GM23338 (cell line): Measurements from ENCODE around the gene PTGDS. TPM values are rescaled to one million over a fixed set of nuclear protein-coding genes. Genes with fewer than 3 reads are reported as not detected.

Experiments
- ATAC-seq: fragments of 200-7000 bp; cut with Tn5 transposase; 3 replicates; pipeline ENCODE4 v1.9.1; 2020
- DNase-seq: peaks from one replicate; pipeline ENCODE4 v3.0.0-alpha.2; 2015; ENCODE audit warnings: low spot score
- H2AFZ ChIP-seq: fragments of 200-600 bp; sonication (generic); 2 replicates; pipeline ENCODE4 v1.8.0; 2016; ENCODE audit warnings: antibody characterized with exemption, mild to moderate bottlenecking, moderate library complexity
- H3F3A ChIP-seq: fragments of 200-600 bp; sonication (generic); replicated peaks from 2 replicates; pipeline ENCODE4 v1.8.0; 2017; ENCODE audit warnings: antibody characterized with exemption, mixed run types, low read depth
- H3K27ac ChIP-seq: fragments of 200-600 bp; sonication (generic); 2 replicates; pipeline ENCODE4 v1.6.1; 2016; ENCODE audit warnings: low read depth
- H3K27me3 ChIP-seq: fragments of 200-600 bp; sonication (generic); 2 replicates; pipeline ENCODE4 v1.8.0; 2016; ENCODE audit warnings: mild to moderate bottlenecking, mixed run types, moderate library complexity; ENCODE audit not compliant: insufficient read depth
- H3K36me3 ChIP-seq: fragments of 200-600 bp; sonication (generic); 2 replicates; pipeline ENCODE4 v1.8.0; 2016; ENCODE audit warnings: mild to moderate bottlenecking; ENCODE audit not compliant: insufficient read depth
- H3K4me1 ChIP-seq: fragments of 200-600 bp; sonication (generic); 2 replicates; pipeline ENCODE4 v1.8.0; 2016; ENCODE audit warnings: mild to moderate bottlenecking, moderate library complexity; ENCODE audit not compliant: insufficient read depth
- H3K4me2 ChIP-seq: fragments of 200-600 bp; sonication (generic); 2 replicates; pipeline ENCODE4 v1.7.1; 2017; ENCODE audit warnings: mixed run types
- H3K4me3 ChIP-seq: fragments of 200-600 bp; sonication (generic); 2 replicates; pipeline ENCODE4 v1.6.1; 2016; ENCODE audit warnings: mixed run types
- H3K79me2 ChIP-seq: fragments of 200-600 bp; sonication (generic); replicated peaks from 2 replicates; pipeline ENCODE4 v1.8.0; 2017; ENCODE audit warnings: mild to moderate bottlenecking; ENCODE audit not compliant: insufficient read depth
- H3K9me2 ChIP-seq: fragments of 200-600 bp; sonication (generic); 2 replicates; pipeline ENCODE4 v1.8.0; 2017; ENCODE audit not compliant: insufficient read depth
- H4K20me1 ChIP-seq: fragments of 200-600 bp; sonication (generic); replicated peaks from 2 replicates; pipeline ENCODE4 v1.8.0; 2017; ENCODE audit warnings: mild to moderate bottlenecking; ENCODE audit not compliant: insufficient read depth
- H3K27ac Mint-ChIP-seq: 2 replicates; pipeline ENCODE4 v1.8.0; 2020; ENCODE audit warnings: inconsistent platforms, mild to moderate bottlenecking, moderate library complexity, mixed read lengths
- H3K27me3 Mint-ChIP-seq: 3 replicates; pipeline ENCODE4 v1.8.0; 2022; ENCODE audit warnings: low read depth, mild to moderate bottlenecking, moderate library complexity, mixed read lengths, inconsistent platforms; ENCODE audit not compliant: insufficient read depth, poor library complexity
- H3K36me3 Mint-ChIP-seq: 3 replicates; pipeline ENCODE4 v1.8.0; 2021; ENCODE audit warnings: low read depth, mild to moderate bottlenecking, inconsistent platforms, moderate library complexity, mixed read lengths
- H3K4me1 Mint-ChIP-seq: 3 replicates; pipeline ENCODE4 v1.8.0; 2020; ENCODE audit warnings: mild to moderate bottlenecking, inconsistent platforms, mixed read lengths
- H3K4me3 Mint-ChIP-seq: 3 replicates; pipeline ENCODE4 v1.8.0; 2021; ENCODE audit warnings: moderate library complexity, mild to moderate bottlenecking, inconsistent platforms, mixed read lengths
- H3K9me3 Mint-ChIP-seq: 3 replicates; pipeline ENCODE4 v1.8.0; 2020; ENCODE audit warnings: moderate library complexity, mild to moderate bottlenecking, inconsistent platforms, mixed read lengths
- NANOG ChIP-seq: IDR thresholded peaks from 2 replicates; pipeline ENCODE4 v1.6.1; 2016; ENCODE audit warnings: antibody characterized with exemption, borderline replicate concordance
- ZNF331 ChIP-seq: fragments of 250-450 bp; sonication (Bioruptor Pico); IDR thresholded peaks from 2 replicates; pipeline ENCODE4 v1.5.0; 2020; ENCODE audit warnings: low read depth, mild to moderate bottlenecking, moderate library complexity
- polyA plus RNA-seq: library from polyadenylated mRNA; unstranded; fragments of >200 nt; fragmentation: Nextera tagmentation; extraction: Ambion mirVana; gene quantifications from 2 replicates; pipeline ENCODE4 v1.2.1, GENCODE V29; 2016
- total RNA-seq: library from RNA; depleted of rRNA; stranded (reverse); fragments of >200 nt; shearing (Covaris generic); gene quantifications from 2 replicates; pipeline ENCODE4 v1.2.3, GENCODE V29; 2014
- TF ChIP-seq, protein P1 (sequence below), 2 experiments: fragments of 200-600 bp in 1 of 2; sonication (generic) in 1 of 2; conservative IDR thresholded peaks; 2 replicates each; pipeline versions ENCODE4 v1.5.1 to v1.6.1; 2016 to 2017; ENCODE audit warnings: antibody characterized with exemption in 2 of 2, low read depth in 2 of 2, mild to moderate bottlenecking in 2 of 2, moderate library complexity in 1 of 2
- TF ChIP-seq, protein P2 (sequence below): IDR thresholded peaks from one replicate; pipeline ENCODE4 v1.6.1; 2018; ENCODE audit warnings: antibody characterized with exemption; ENCODE audit not compliant: unreplicated experiment
- TF ChIP-seq, protein P3 (sequence below): IDR thresholded peaks from 2 replicates; pipeline ENCODE4 v1.6.1; 2016; ENCODE audit warnings: antibody characterized with exemption

PTGDS gene
- total and polyA plus RNA-seq, 2 experiments from 2014 or later: 1.9 to 3.1 TPM

DNA sequence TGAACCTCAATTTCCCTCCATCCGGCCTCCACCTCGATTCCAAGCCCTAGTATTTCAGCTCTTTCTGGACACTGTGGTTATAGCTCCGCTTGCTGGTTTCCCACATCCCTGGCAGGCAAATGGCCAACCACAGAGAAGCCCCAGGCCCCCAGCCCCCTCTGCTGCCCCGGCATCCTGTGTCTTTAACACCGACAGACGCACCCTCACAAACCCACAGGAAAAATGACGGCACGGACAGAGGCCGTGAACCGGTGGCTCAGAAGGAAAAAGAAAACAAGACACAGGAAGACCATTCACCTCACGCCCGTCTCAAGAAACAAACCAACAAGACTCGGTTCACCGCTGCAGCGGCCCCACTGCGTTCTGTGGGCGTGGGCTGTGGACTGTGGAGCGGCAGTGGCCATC, 20.5 kb downstream of the PTGDS start:
- H3K9me2 ChIP-seq: no peaks in the 10 kb centered on the region
- no peaks in the 10 kb centered on the region for H3K36me3 ChIP-seq
- H3K4me3 ChIP-seq: no peak overlapping the region
- no peaks in the 10 kb centered on the region for H3K36me3 Mint-ChIP-seq
- no peak overlapping the region for H3K27ac ChIP-seq
- peaks cover 10% of the 10 kb centered on the region for H3K27me3 Mint-ChIP-seq
- H3K27me3 ChIP-seq: peaks cover 37% of the 10 kb centered on the region
- ATAC-seq (no peak), DNase-seq (no peak)
- no peak overlapping the region for H3K4me2 ChIP-seq
- no peak for TF ChIP-seq ZNF331 (CRISPR knock-in tag)
- TF ChIP-seq, protein P1, sequence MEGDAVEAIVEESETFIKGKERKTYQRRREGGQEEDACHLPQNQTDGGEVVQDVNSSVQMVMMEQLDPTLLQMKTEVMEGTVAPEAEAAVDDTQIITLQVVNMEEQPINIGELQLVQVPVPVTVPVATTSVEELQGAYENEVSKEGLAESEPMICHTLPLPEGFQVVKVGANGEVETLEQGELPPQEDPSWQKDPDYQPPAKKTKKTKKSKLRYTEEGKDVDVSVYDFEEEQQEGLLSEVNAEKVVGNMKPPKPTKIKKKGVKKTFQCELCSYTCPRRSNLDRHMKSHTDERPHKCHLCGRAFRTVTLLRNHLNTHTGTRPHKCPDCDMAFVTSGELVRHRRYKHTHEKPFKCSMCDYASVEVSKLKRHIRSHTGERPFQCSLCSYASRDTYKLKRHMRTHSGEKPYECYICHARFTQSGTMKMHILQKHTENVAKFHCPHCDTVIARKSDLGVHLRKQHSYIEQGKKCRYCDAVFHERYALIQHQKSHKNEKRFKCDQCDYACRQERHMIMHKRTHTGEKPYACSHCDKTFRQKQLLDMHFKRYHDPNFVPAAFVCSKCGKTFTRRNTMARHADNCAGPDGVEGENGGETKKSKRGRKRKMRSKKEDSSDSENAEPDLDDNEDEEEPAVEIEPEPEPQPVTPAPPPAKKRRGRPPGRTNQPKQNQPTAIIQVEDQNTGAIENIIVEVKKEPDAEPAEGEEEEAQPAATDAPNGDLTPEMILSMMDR (conservative IDR thresholded peaks at IDR 0.05; ENCODE audit: low read depth in 2 of 2): peak in 1 of 2 experiments; percentile 9; a peak in 1 of 4 replicates
- peaks cover 3% of the 10 kb centered on the region for H3K4me1 Mint-ChIP-seq
- H3K4me1 ChIP-seq: peaks cover 6% of the 10 kb centered on the region; the same call in 1 of the 2 replicates
- no peaks in the 10 kb centered on the region for H3K79me2 ChIP-seq
- no peak overlapping the region for H3K27ac Mint-ChIP-seq
- no peaks in the 10 kb centered on the region for H3K9me3 Mint-ChIP-seq
- H3K4me3 Mint-ChIP-seq: no peak overlapping the region; the same call in 2 of the 3 replicates
- no peaks in the 10 kb centered on the region for H4K20me1 ChIP-seq
- no peak overlapping the region for H2AFZ ChIP-seq
- H3F3A ChIP-seq: no peaks in the 10 kb centered on the region

DNA sequence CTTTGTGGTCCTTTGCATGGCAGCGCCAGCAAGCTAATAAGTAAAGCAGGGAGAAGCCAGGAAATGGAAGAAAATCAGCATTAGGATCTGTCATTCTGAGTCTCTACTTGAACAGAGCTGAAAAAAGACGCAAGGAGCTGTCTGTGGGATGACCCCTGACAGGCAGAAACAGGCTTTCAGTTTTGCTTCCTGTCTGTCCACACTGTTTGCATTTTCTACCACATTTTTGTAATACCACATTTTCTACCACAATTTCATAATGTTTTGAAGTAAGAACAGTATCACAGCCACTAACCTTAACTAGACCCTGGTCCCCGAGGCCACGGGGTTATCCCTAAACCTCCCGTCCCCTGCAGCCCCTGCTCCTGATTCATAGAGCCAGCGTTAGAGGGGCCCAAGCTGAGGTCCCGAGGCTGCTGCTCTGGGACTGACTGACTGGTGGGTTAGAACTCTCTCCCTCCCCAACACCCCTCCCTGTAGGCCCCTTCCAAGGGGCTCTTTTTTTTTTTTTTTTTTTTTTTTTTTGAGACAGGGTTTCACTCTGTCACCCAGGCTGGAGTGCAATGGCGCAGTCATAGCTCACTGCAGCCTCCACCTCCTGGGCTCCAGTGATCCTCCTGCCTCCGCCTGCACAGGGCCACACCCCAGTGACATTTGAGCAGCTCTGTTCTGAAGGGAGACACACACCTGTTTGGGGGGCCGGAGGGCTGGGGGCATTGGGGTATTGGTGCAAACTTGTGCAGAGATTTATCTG, 23.1 kb downstream of the PTGDS start:
- no peaks in the 10 kb centered on the region for H3K9me2 ChIP-seq
- no peak overlapping the region for H3K27ac Mint-ChIP-seq
- no peak overlapping the region for H3K27ac ChIP-seq
- peaks cover 6% of the 10 kb centered on the region; the same call in 1 of the 2 replicates for H3K4me1 ChIP-seq
- H3K79me2 ChIP-seq: no peaks in the 10 kb centered on the region
- H2AFZ ChIP-seq: no peak overlapping the region
- peaks cover 11% of the 10 kb centered on the region for H3K9me3 Mint-ChIP-seq
- no peak for ATAC-seq
- no peak for TF ChIP-seq NANOG
- TF ChIP-seq, protein P2, sequence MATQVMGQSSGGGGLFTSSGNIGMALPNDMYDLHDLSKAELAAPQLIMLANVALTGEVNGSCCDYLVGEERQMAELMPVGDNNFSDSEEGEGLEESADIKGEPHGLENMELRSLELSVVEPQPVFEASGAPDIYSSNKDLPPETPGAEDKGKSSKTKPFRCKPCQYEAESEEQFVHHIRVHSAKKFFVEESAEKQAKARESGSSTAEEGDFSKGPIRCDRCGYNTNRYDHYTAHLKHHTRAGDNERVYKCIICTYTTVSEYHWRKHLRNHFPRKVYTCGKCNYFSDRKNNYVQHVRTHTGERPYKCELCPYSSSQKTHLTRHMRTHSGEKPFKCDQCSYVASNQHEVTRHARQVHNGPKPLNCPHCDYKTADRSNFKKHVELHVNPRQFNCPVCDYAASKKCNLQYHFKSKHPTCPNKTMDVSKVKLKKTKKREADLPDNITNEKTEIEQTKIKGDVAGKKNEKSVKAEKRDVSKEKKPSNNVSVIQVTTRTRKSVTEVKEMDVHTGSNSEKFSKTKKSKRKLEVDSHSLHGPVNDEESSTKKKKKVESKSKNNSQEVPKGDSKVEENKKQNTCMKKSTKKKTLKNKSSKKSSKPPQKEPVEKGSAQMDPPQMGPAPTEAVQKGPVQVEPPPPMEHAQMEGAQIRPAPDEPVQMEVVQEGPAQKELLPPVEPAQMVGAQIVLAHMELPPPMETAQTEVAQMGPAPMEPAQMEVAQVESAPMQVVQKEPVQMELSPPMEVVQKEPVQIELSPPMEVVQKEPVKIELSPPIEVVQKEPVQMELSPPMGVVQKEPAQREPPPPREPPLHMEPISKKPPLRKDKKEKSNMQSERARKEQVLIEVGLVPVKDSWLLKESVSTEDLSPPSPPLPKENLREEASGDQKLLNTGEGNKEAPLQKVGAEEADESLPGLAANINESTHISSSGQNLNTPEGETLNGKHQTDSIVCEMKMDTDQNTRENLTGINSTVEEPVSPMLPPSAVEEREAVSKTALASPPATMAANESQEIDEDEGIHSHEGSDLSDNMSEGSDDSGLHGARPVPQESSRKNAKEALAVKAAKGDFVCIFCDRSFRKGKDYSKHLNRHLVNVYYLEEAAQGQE: no peak
- TF ChIP-seq, protein P3, sequence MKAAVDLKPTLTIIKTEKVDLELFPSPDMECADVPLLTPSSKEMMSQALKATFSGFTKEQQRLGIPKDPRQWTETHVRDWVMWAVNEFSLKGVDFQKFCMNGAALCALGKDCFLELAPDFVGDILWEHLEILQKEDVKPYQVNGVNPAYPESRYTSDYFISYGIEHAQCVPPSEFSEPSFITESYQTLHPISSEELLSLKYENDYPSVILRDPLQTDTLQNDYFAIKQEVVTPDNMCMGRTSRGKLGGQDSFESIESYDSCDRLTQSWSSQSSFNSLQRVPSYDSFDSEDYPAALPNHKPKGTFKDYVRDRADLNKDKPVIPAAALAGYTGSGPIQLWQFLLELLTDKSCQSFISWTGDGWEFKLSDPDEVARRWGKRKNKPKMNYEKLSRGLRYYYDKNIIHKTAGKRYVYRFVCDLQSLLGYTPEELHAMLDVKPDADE: no peak
- peaks cover 3% of the 10 kb centered on the region for H3K4me1 Mint-ChIP-seq
- H3K4me3 ChIP-seq: no peak overlapping the region
- no peaks in the 10 kb centered on the region for H3F3A ChIP-seq
- H3K4me2 ChIP-seq: no peak overlapping the region
- H3K27me3 ChIP-seq: peaks cover 26% of the 10 kb centered on the region
- H3K36me3 ChIP-seq: no peaks in the 10 kb centered on the region
- H4K20me1 ChIP-seq: no peaks in the 10 kb centered on the region
- no peak for DNase-seq
- H3K36me3 Mint-ChIP-seq: peaks cover 6% of the 10 kb centered on the region; the same call in 2 of the 3 replicates
- H3K4me3 Mint-ChIP-seq: no peak overlapping the region
- peaks cover 10% of the 10 kb centered on the region for H3K27me3 Mint-ChIP-seq
